Islet precursor cell (in vitro differentiated cells): ENCODE measurements around the gene POU2F3.
A peak's percentile ranks its signal among the peaks of the same experiment; 100 is the strongest.

Experiments used
- DNase-seq: peaks from one replicate; pipeline ENCODE4 v3.0.0-alpha.2; 2018

Gene POU2F3

GRCh38 chr11:120211522-120212258, 28.2 kb upstream of the POU2F3 start:
- no peak for DNase-seq

GRCh38 chr11:120212259-120212878, 27.6 kb upstream of the POU2F3 start:
- no peak for DNase-seq

GRCh38 chr11:120212926-120213325, 27.0 kb upstream of the POU2F3 start:
- peak; percentile 76 for DNase-seq

- DNase-seq = no peak
Measured at GRCh38 chr11:120214581-120214980, 25.4 kb upstream of the POU2F3 start.

- DNase-seq = peak; percentile 78
Measured at GRCh38 chr11:120215634-120216033, 24.3 kb upstream of the POU2F3 start.

GRCh38 chr11:120216426-120217102, 23.4 kb upstream of the POU2F3 start:
- no peak for DNase-seq

GRCh38 chr11:120217526-120217925, 22.4 kb upstream of the POU2F3 start:
- DNase-seq = no peak

- DNase-seq = no peak
Measured at GRCh38 chr11:120217941-120218694, 21.8 kb upstream of the POU2F3 start.

GRCh38 chr11:120218695-120219033, 21.3 kb upstream of the POU2F3 start:
- no peak for DNase-seq

GRCh38 chr11:120219232-120219937, 20.6 kb upstream of the POU2F3 start:
- no peak for DNase-seq

- no peak for DNase-seq
Measured at GRCh38 chr11:120219938-120220746, 19.8 kb upstream of the POU2F3 start.

- DNase-seq = no peak
Measured at GRCh38 chr11:120220747-120221037, 19.2 kb upstream of the POU2F3 start.

GRCh38 chr11:120221115-120221752, 18.7 kb upstream of the POU2F3 start:
- DNase-seq = no peak

GRCh38 chr11:120222916-120223315, 17.0 kb upstream of the POU2F3 start:
- no peak for DNase-seq

- DNase-seq = no peak
Measured at GRCh38 chr11:120223793-120224192, 16.1 kb upstream of the POU2F3 start.

GRCh38 chr11:120224361-120224760, 15.6 kb upstream of the POU2F3 start:
- DNase-seq = no peak

- no peak for DNase-seq
Measured at GRCh38 chr11:120224972-120225909, 14.7 kb upstream of the POU2F3 start.

GRCh38 chr11:120226242-120226641, 13.7 kb upstream of the POU2F3 start:
- DNase-seq = no peak

GRCh38 chr11:120226714-120227113, 13.2 kb upstream of the POU2F3 start:
- DNase-seq = no peak

GRCh38 chr11:120227228-120227852, 12.6 kb upstream of the POU2F3 start:
- no peak for DNase-seq
